Amniotic stem cell (primary cell): ENCODE results near the gene ATP5F1C.

ENCODE experiments used
- DNase-seq: peaks from one replicate; lab custom pipeline; 2025; lab: John Stamatoyannopoulos, UW

ATP5F1C gene

GRCh38 chr10:7853226-7853842, 65.4 kb downstream of the ATP5F1C start:
- no peak for DNase-seq

- DNase-seq: no peak
These were observed 65.9 kb downstream of the ATP5F1C start for GRCh38 chr10:7853890-7854289.

- no peak for DNase-seq
These were observed 67.2 kb downstream of the ATP5F1C start for GRCh38 chr10:7855205-7855604.

GRCh38 chr10:7856678-7857077, 68.7 kb downstream of the ATP5F1C start:
- DNase-seq: no peak

- no peak for DNase-seq
These were observed 69.3 kb downstream of the ATP5F1C start for GRCh38 chr10:7857262-7857661.
